DOHH2 (cell line): ENCODE data around the gene CD209.

Source experiments
- EZH2phosphoT487 ChIP-seq: fragments of 200-600 bp; sonication (generic); IDR thresholded peaks from 2 replicates; pipeline ENCODE4 v1.6.1; 2017; ENCODE audit warnings: borderline replicate concordance, mild to moderate bottlenecking, antibody characterized with exemption, low read length, moderate library complexity, mixed read lengths
- TF ChIP-seq, protein P1 (sequence below): fragments of 200-600 bp; sonication (generic); IDR thresholded peaks from one replicate; pipeline ENCODE4 v1.5.1; 2014; ENCODE audit warnings: antibody characterized with exemption, mild to moderate bottlenecking, low read depth, low read length; ENCODE audit not compliant: poor library complexity, severe bottlenecking

DNA sequence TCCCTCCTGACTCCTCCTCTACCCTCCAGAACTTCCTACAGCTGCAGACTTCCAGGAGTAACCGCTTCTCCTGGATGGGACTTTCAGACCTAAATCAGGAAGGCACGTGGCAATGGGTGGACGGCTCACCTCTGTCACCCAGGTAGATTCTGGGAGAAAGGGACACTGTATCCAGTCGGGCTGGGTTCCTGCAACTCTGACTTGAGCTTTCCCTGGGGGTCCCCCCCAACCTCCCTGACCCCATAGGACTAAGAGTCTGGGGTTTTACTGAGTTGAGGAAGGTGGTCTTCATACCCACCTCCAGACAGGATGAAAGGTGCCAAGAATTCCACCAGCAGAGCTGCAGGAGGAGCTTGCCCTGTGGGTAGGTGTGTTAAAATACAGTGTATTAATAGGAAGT is 20.2 kb upstream of the CD209 start:
- TF ChIP-seq EZH2phosphoT487: no peak
- TF ChIP-seq, protein P1, sequence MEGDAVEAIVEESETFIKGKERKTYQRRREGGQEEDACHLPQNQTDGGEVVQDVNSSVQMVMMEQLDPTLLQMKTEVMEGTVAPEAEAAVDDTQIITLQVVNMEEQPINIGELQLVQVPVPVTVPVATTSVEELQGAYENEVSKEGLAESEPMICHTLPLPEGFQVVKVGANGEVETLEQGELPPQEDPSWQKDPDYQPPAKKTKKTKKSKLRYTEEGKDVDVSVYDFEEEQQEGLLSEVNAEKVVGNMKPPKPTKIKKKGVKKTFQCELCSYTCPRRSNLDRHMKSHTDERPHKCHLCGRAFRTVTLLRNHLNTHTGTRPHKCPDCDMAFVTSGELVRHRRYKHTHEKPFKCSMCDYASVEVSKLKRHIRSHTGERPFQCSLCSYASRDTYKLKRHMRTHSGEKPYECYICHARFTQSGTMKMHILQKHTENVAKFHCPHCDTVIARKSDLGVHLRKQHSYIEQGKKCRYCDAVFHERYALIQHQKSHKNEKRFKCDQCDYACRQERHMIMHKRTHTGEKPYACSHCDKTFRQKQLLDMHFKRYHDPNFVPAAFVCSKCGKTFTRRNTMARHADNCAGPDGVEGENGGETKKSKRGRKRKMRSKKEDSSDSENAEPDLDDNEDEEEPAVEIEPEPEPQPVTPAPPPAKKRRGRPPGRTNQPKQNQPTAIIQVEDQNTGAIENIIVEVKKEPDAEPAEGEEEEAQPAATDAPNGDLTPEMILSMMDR: no peak
